ENCODE data around the gene ZDHHC9. TPM values are rescaled to one million over a fixed set of nuclear protein-coding genes. Genes with fewer than 3 reads are reported as not detected.

The ZDHHC9 gene
- total RNA-seq, 2 experiments from 2014 or later, result 3.0 to 4.1 TPM

GRCh38 chrX:129785160-129785947 is 58.3 kb downstream of the ZDHHC9 start:
- no peak for TF ChIP-seq CTCF (IDR thresholded peaks at IDR 0.05)
- Histone ChIP-seq H3K4me1 (ENCODE audit: insufficient read depth, low read length) (peaks cover 68% of the 10 kb centered on the region), H3K9me3 (ENCODE audit: control insufficient read depth in 1 of 2, insufficient read depth in 1 of 2, low read length in 2 of 2) (no peaks in the 10 kb centered on the region), H3K36me3 (ENCODE audit: insufficient read depth, low read length) (peaks cover 75% of the 10 kb centered on the region), H3K4me3 (ENCODE audit: low read length) (peak overlapping the region; percentile 37), H3K27me3 (ENCODE audit: control insufficient read depth in 1 of 2, insufficient read depth in 2 of 2, low read length in 2 of 2) (no peaks in the 10 kb centered on the region), H3K27ac (ENCODE audit: low read depth in 1 of 2, low read length in 2 of 2) (peak overlapping the region; percentile 52 to 69)
- Mint-ChIP-seq H3K4me1 (ENCODE audit: low read depth) (peaks cover 56% of the 10 kb centered on the region), H3K4me3 (peak overlapping the region; percentile 83), H3K36me3 (ENCODE audit: low read depth) (peaks cover 87% of the 10 kb centered on the region), H3K27ac (peak overlapping the region; percentile 99), H3K27me3 (no peaks in the 10 kb centered on the region), H3K9me3 (no peaks in the 10 kb centered on the region)
- no peak for ATAC-seq (ENCODE audit: poor library complexity)
- CTCF ChIA-PET, result no interaction called here
- intact Hi-C loops (cut with DNase I, micrococcal nuclease), result loop anchor here (10.0 kb wide), 2 partner anchors 51 to 111 kb away; partner anchors contain the start of gene XPNPEP2 (in 1 of the 2)
- POLR2A ChIA-PET, result interaction anchor here (0.7 to 2.6 kb wide), 7 partner anchors 8 to 131 kb away, joined by 3 to 15 read pairs (median 3); partner anchors contain the start of gene APLN
- no peak for DNase-seq

- H3K4me1 ChIP-seq (ENCODE audit: insufficient read depth, low read length), result peaks cover 67% of the 10 kb centered on the region
- Mint-ChIP-seq H3K27me3 (no peaks in the 10 kb centered on the region), H3K4me1 (ENCODE audit: low read depth) (peaks cover 64% of the 10 kb centered on the region), H3K9me3 (no peaks in the 10 kb centered on the region), H3K27ac (peak overlapping the region; percentile 99), H3K36me3 (ENCODE audit: low read depth) (peaks cover 92% of the 10 kb centered on the region), H3K4me3 (peak overlapping the region; percentile 85)
- intact Hi-C loops (cut with DNase I, micrococcal nuclease), result loop anchor here (5.0 to 10.0 kb wide), 6 partner anchors 38 to 110 kb away; partner anchors contain the start of gene XPNPEP2 (in 1 of the 2)
- no peak for ATAC-seq (ENCODE audit: poor library complexity)
- peak overlapping the region; percentile 22 to 38 for H3K27ac ChIP-seq (ENCODE audit: low read depth in 1 of 2, low read length in 2 of 2)
- no peak for DNase-seq
- H3K4me3 ChIP-seq (ENCODE audit: low read length), result peak overlapping the region; percentile 76
- H3K36me3 ChIP-seq (ENCODE audit: insufficient read depth, low read length), result peaks cover 65% of the 10 kb centered on the region
- TF ChIP-seq CTCF (IDR thresholded peaks at IDR 0.05), result no peak
- H3K27me3 ChIP-seq (ENCODE audit: control insufficient read depth in 1 of 2, insufficient read depth in 2 of 2, low read length in 2 of 2), result no peaks in the 10 kb centered on the region
- no peaks in the 10 kb centered on the region for H3K9me3 ChIP-seq (ENCODE audit: control insufficient read depth in 1 of 2, insufficient read depth in 1 of 2, low read length in 2 of 2)
- CTCF ChIA-PET, result interaction anchor here (0.8 to 1.8 kb wide), 2 partner anchors 39 to 87 kb away, joined by 3 to 4 read pairs; no protein-coding TSS in a partner anchor
- POLR2A ChIA-PET, result interaction anchor here (0.6 to 7.0 kb wide), 7 partner anchors 9 to 105 kb away, joined by 3 to 162 read pairs (median 10); no protein-coding TSS in a partner anchor
Measured at GRCh38 chrX:129784371-129784770, 59.3 kb downstream of the ZDHHC9 start.

- CTCF ChIA-PET, result interaction anchor here (1.0 to 1.8 kb wide), 4 partner anchors 10 to 105 kb away, joined by 3 to 8 read pairs (median 4); no protein-coding TSS in a partner anchor
- H3K36me3 ChIP-seq (ENCODE audit: insufficient read depth, low read length), result peaks cover 57% of the 10 kb centered on the region
- no peaks in the 10 kb centered on the region for H3K27me3 ChIP-seq (ENCODE audit: control insufficient read depth in 1 of 2, insufficient read depth in 2 of 2, low read length in 2 of 2)
- peak in 1 of 14 experiments; percentile 44 for DNase-seq
- POLR2A ChIA-PET, result interaction anchor here (0.9 to 7.0 kb wide), 6 partner anchors 12 to 104 kb away, joined by 4 to 162 read pairs (median 33); no protein-coding TSS in a partner anchor
- Mint-ChIP-seq H3K4me3 (peak overlapping the region; percentile 85), H3K36me3 (ENCODE audit: low read depth) (peaks cover 91% of the 10 kb centered on the region), H3K9me3 (no peaks in the 10 kb centered on the region), H3K27me3 (no peaks in the 10 kb centered on the region), H3K27ac (peak overlapping the region; percentile 99), H3K4me1 (ENCODE audit: low read depth) (peaks cover 74% of the 10 kb centered on the region)
- H3K27ac ChIP-seq (ENCODE audit: low read depth in 1 of 2, low read length in 2 of 2), result peak overlapping the region; percentile 29 to 69
- peak overlapping the region; percentile 76 for H3K4me3 ChIP-seq (ENCODE audit: low read length)
- H3K9me3 ChIP-seq (ENCODE audit: control insufficient read depth in 1 of 2, insufficient read depth in 1 of 2, low read length in 2 of 2), result no peaks in the 10 kb centered on the region
- no peak for TF ChIP-seq CTCF (IDR thresholded peaks at IDR 0.05)
- peaks cover 71% of the 10 kb centered on the region for H3K4me1 ChIP-seq (ENCODE audit: insufficient read depth, low read length)
- intact Hi-C loops (cut with DNase I, micrococcal nuclease), result loop anchor here (5.0 to 10.0 kb wide), 6 partner anchors 39 to 109 kb away; partner anchors contain the start of gene XPNPEP2 (in 1 of the 2)
- ATAC-seq (ENCODE audit: poor library complexity), result no peak
Measured at GRCh38 chrX:129783291-129783713, 60.4 kb downstream of the ZDHHC9 start.

All from CD4-positive, alpha-beta T cell (primary cell).